Umbilical cord (tissue), 2 donors: Measurements from ENCODE around the gene ZNF101. TPM values are rescaled to one million over a fixed set of nuclear protein-coding genes. Genes with fewer than 3 reads are reported as not detected.

Experiments
- DNase-seq: peaks from one replicate; pipeline ENCODE4 v3.0.0-alpha.2; 2015; ENCODE audit warnings: low spot score
- total RNA-seq: library from RNA; depleted of rRNA; stranded (reverse); fragments of >200 nt; gene quantifications from one replicate; pipeline ENCODE4 v1.2.3, GENCODE V29; 2014; ENCODE audit warnings: low replicate concordance; ENCODE audit not compliant: insufficient read depth

The ZNF101 gene
- total RNA-seq, 1 donor from 2014 or later = 14.2 TPM

DNA sequence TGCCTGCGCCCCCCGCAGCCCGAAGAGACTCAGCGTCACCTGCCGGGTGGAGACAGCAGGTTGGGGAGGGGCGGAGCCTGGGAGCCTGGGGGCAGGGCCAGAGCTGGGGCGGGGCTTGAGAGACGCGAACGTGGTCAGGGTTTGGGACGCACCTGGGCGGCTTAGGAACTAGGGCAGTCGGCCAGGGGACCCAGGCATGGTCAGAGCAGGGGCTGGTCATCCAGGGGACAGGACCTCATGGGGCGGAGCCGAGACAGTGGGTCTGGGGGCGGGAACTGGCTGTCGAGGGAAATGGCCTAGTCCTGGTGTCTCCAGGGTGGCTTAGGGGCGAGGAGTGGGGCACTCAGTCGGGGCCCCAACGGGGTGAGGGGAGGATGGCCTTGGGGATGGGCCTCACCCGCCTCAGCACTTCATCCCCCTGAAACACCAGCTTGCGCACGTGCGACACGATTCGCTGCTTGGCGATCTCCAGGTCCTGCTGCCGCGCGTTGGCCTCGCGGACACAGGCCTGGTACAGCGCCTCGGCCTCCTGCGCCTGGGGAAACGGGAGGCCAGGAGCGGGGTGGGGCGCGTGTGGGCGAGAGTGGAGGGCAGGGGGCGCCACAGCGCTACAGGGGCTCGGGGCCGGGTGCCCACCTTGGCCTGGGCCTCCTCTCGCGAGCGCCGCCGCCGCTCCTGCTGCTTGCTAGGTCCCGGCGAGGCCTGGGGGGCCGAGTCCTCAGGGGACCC is 31.0 kb upstream of the ZNF101 start:
- DNase-seq = no peak

DNA sequence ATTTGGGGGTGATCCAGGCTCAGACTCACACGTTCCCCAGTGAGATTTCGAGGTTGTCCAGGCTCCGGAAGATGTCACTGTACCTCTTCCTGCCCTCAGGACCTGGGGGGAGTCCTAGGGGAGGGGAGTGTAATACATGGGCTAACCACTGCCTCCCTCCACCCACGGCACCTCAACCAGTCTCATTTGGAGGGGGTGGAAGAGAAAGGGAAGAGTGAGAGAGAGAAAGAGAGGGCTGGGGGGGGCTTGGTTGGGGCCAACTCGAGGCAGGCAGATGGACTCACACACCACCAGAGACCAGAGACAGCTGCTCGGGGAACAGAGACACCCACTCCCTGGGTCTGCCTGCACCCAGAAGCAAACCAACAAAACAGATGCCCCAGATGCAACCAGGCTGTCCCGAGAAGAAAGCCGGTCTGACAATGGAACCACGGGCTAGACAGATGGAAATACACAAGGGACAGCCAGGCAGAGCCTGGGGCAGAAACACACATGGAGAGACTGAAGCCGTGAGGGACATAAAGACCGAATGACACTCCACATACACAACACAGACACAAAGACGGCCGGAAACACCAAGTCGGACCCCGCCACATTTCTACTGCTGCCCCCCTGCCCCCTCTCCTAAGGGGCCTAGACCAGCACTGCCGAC is 26.0 kb upstream of the ZNF101 start:
- DNase-seq = no peak

DNA sequence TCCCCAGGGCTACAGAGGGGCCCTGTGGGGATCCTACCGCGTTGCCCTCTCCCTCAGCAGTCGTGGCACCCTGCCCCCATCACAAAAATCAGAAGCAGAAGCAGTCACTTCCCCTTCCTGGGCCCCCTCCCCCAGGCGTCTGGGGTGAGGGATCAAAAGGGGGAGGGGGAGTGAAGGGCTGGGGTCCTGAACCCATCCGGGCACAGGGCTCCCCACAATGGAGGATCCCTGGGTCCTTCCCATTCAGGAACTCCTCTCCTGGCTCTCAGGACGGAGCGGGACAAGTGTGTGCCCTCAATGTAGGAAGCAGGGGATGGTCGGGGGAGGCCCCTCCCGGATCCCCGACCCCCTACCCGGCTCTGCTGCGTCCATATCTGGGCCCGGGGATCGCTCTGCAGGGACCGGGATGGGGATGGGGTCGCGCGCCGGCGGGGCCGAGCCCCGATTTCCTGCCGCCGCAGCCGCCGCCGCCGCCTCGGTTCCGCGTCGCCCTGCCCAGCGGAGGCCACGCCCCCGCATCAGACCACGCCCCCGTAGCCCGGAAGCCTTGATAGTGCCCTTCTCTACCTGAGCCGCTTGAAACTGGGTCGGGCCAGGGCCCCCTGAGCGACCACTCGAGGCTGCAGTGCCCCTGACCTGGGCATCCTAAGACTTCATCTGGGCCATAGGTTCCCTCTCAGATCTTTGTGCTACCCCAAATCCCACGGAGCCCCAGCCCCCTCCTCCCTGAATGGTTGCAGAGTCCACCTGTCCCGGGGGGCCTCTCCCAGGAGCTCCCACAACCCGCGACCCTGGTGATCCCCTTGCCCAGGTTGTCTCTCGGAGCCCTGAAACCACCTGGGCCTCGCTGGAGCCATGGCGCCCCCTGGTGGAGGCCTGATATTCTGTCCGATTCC is 25.2 kb upstream of the ZNF101 start, which contains the start of gene GMIP:
GMIP (minus strand) TSS at position 500 of the 896 bp plus-strand sequence; CDS start at position 372, 128 bp downstream.
- DNase-seq = peak; percentile 67

DNA sequence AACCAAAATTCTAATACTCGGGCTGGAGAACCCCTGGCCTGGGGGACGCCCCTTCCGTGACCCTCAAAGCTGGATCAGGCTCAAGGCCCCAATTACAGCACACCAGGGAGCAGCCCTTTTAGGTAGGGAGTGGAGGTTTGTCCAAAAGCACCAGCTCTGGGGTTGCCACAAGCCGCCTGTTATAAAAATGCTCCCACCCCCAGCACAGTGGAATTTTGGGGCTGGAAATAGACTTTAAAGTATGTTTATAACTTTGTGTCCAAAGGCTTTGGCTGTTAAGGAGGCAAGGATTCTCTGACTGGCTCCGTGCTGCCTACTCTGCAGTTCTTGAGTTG is 24.6 kb upstream of the ZNF101 start:
- no peak for DNase-seq

DNA sequence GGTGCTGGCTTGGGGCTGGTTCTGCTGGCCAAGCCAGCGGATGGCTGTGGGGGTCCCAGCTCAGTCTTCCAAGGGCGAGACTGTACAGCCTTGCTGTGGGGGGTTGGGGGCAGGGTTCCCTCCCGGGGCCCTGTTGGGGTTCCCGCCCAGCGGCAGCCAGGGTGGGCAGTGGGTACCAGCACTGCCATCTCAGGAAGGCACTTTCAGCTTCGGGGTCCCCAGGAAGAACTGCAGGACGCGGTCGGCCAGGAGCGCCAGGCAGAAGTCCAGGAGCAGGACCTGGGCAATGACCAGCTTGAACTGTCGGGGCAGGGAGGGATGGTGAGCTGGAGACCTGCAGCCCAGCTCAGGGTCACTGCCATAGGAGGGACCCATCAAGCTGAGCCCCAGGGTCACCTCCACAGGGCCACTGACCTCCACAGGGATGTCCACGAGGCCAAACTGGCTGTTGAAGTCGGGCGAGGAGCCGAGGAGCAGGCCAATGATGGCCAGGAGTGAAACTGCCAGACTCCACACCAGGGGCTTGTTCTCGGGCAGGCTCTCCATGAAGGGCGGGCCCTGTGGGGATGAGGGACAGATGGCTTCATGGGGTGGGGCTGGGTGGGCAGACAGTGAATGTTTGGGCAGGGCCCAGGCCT is 23.3 kb upstream of the ZNF101 start:
- no peak for DNase-seq

DNA sequence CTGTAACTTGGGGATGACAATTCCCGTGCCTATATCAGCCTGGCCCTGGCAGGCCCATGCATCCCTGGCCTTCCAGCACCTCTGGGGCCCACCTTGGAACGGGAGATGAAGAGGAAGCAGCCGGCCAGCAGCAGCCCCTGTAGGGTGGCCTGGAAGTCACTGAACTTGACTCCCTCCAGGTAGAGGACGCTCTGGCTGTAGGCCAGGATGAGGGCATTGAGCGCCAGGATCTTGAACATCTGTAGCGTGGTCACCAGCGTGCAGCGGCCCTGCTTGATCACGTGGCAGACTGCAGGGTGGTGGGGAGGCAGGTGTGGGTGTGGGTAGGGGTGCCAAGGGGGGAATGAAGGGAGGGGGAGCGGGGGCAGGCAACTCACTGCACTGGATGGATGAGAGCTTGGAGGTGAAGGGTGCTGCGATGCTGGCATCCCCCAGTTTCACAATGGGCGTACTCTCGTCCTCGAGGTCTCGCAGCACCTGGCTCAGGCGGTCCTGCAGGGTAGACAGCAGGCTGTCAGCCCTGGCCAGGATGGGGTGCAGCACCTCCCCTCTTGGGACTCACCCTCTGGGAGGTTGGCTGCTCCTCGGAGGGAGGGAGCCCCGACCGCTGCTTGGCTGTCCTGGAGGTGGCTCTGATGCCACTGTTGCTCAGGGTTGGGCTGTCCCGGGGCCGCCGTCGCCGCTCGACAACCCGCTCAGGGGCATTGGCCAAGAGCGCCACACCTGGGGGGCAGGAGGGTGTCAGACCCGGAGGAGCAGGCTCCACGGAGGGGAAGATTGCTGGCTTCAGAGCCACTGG is 21.4 kb upstream of the ZNF101 start:
- no peak for DNase-seq

DNA sequence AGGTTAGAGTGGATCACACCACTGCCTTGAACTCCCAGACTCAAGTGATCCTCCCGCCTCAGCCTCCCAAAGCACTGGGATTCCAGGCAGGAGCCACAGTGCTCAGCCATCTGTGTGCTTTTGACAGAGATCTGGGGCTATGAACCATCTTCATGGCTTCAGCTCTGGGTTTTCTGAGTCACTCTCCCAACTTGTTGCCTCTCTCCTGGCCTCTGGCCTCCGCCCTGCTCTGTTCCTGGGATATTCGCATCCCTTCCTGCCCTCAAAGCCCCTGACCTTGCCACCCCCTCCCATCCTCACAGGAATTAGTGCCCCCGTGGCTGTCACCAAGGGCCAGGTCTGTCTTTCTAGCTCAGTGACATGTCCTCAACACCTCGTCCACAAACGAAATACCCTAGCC is 19.5 kb upstream of the ZNF101 start:
- DNase-seq = no peak

DNA sequence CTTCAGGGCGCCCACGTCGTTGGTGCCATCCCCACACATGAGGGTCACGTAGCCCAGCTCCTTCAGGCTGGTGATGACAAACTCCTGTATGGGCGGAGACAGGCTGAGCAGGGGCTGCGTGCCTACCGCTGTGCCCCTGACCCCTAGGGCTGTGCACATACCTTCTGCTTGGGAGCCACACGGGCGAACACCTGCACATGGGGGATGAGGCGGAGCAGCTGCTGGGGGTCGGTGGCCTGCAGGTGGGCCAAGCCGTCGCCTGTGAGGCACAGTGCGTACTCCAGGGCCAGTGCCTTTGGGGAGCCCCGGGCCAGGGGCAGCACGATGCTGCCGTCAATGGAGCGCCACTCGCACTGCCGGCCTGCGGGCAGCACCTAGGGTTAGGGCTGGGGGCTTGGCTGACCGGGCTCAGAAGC is 19.1 kb upstream of the ZNF101 start:
- DNase-seq = no peak

DNA sequence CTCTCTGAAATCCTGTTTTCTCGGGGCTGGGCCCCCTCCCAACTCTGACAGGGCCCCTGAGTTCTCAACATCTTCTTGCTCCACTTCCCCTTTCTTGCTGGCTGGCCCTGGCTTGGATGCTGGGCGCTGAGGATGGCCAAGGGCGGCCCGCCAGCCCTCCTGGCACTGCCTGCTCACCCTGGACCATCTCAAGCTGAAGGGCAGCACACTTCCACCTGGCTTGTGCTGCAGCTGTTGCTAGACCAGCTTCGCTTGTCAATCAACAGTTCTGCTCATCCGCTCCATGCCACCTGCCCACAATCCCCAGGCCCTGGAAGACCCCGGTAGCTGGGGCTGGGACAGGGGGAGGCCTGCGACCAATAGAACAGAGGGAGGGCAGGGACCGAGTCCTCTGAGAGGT is 18.3 kb upstream of the ZNF101 start:
- no peak for DNase-seq

DNA sequence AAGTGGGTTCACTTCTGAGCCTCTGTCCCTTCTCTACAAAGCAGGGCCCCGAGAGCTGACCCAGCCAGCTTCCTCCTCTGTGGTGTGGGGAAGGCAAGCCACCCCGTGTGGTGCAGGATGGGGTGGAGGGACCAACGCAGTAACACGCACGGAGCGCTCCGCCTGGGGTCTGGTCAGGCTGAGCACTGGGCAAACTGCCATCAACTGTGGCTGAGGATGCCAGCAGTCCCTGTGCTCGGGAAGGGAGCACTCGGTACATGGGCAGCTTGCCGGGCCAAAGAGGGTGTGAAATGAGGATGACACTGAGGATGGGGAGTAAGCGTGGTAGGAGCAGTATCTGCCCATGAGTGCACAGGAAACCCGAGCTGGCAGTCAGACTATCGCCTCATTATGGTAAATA is 17.6 kb upstream of the ZNF101 start:
- DNase-seq = no peak

DNA sequence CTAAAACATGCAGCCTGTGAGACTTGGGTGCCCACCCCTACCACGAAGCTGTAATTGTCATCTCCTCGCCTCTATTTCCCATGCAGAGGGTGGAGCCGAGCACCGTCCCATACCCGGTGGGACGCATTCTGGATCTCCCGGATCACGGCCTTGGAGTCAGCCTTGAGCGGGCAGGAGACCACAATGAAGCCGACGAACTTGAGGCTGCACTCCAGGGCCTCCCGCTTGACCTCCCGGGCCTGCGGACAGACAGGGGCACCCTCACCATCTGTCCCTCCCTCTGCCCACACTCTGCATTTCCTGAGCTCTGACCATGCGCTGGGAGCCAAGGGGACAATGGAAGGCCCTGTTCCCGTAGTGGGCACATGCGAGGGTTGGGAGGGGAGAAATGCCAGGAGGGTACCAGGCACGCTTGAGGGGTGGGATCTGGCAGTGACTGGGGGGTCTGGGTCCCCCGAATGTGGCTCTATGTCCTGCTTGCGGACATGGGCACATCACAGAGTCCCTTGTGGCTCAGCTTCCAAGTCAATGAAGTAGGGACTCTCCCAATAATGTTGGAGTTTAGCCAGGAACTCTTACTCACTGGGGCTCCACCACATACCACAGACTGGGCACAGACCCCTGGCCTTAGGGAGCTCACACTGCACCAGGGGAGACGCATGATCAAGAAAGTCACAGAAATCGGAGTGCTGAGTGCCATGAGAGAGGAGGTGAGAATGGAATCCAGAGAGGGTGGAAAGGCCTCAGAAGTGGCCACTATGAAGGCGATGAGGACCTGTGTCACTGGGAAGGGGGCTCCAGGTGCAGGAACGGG is 15.9 kb upstream of the ZNF101 start:
- DNase-seq = no peak

DNA sequence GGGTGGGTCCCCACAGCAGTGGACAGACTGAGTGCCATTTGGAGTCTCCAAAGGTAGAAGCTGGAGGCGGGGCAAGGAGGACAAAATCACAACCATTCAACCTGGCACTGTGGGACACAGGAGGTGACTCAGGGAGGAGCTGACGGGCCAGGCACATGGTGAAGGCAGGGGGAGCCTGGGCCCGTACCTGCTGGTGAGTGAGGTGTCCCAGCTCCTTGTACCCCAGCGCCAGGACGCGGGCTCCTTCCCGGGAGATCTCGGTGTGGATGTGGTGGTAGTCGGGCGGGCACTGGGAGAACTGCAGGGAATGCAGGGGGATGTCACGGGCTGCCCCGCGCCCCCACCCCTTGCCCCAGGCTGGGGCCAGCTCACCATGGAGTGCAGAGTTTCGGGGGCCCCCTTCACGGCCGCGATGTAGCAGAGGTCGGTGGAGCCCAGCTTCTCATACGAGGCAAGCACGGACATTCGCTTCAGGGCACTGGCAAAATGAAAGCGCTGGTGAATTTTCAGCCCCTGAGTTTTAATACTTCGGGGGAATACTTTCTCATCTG is 15.0 kb upstream of the ZNF101 start:
- no peak for DNase-seq

DNA sequence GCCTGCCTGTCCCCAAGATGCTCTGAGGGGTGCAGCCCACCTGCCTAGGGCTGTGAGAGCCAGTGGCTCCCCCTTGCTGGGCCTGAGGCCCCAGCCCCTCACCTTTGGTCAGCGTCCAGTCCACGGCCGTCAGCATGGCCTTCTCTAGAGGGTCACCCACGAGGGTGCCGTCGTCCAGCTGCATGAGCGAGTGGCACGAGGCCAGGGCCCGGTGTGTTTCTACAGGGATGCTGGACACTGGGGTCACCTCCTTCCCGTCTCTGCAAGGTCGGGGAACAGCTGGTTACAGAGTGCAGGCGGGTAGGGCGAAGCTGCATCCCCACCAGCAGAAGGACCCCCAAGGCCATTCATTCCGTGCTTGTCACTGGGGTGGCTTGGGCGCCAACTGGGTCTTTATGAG is 14.2 kb upstream of the ZNF101 start:
- DNase-seq = no peak

DNA sequence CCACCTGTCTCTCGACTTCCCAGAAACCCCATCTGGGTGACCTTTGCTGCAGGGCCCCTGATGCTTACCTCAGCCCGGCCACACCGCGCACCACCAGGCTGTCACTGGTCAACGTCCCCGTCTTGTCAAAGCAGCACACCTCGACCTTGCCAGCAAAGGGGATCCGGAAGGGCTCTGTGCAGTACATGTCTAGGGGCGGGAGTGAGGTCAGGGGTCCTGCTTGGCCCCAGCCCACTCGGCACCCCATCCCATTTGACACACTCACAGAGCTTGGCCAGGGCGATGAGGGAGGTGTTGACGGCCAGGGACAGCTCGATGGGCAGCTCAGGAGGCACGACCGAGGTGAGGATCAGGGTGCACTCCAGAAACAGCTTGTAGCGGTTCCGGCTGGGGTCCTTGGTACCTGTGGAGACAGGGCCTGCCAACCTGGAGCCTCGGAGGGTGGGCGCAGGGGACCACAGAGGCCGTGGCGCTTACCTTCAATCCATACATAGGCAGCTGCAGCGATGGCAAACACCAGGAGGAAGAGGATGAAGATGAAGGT is 13.5 kb upstream of the ZNF101 start:
- DNase-seq = no peak

DNA sequence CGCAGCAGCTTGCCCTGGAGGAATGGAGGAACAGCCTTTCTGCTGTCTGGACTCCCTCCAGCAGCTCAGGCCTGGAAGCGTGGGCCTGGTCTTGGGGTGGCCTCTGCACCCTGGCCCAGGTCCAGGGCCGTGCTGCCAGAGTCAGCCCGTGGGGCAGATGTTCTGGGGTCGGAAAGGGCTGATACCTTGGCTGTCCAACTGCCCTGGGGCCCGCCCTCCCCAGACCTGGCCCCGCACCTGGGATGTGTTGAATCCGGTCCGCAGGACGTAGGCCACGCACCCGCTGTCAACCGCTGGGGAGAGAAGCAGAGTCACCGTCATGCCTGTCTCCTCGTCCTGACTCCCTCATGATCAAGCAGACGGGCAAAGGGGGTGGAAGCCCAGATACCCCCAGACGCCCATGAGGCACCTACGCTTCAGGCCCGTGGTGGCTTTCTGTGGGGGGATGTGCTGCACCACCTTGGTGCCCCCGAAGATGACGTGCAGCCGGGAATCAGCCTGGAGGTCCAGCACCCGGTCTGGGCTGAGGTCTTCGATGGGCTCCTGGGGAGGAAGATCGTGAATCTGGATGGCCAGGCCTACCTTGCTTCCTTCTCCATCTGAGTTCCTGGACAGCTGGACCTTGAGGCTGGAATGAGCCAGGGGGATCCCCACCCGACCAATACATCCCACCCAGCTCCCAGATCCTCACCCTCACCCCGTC is 12.8 kb upstream of the ZNF101 start:
- DNase-seq = no peak

DNA sequence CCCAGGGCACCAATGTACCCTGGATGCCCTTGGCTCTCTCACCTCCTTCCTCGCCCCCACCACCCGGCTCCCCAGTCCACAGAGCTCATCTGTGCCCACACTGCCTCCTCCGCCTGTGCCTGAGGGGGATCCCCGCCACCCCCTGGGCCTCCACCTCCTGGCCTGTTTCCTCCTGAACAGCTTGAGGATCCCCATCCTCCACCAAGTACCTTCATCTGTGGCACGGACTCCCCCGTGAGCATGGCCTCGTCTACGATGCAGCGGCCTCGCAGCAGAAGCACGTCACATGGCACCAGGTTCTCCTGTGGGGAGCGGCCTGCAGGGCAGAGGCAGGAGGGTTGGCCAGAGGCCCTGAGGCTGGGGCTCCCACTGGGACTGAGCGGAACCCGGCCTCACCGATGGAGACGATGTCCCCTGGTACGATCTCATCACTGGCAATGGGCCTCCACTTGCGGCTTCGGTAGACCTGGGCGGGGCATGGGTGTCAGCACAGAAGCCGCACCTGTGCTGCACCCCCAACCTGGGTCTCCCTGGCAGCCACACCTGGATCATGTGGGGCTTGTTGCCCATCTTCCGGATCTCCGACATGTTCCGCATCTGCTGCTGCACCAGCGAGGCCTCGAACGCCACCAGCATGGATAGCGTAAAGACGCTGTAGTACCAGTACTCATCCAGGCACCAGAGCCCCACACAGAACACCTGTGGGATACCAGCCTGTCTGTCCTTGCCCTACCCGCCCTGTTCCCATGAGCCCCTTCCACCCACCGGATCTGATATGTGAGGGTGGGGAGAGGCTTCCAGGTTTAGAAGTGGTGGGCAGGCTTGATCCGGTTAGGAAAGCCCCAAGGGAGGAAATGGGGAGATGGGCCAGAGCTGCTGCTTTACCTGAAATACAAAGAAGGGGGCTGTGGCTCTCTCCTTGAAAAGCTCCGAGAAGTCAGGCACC is 11.9 kb upstream of the ZNF101 start:
- no peak for DNase-seq

DNA sequence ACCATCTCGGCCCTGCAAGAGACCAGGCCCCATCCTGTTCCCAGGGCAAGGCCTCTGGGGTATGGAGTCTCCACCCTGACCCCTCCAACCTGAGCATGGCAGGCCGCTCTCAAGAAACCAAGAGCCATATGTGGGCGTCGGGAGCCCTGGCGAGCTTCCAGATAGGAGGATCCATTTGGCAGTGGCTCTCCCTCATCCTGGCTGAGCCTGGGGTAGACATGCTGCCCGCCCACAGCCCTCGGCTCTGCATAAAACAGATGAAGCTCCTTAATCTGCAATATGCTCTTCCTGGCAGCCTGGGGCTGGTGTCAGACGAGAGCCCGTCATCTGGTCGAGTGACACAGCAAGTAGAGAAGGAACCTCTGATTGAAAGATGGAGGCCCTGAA is 11.2 kb upstream of the ZNF101 start:
- no peak for DNase-seq
